Keratinocyte (primary cell): ENCODE results near the gene APCDD1. TPM values are rescaled to one million over a fixed set of nuclear protein-coding genes. Genes with fewer than 3 reads are reported as not detected.
"Not testable (repeated sequence)": the region's sequence is repeated elsewhere in the genome, so short reads cannot be mapped to it uniquely, and the experiment has no call there.

ENCODE experiments used
- DNase-seq: peaks from one replicate; pipeline ENCODE4 v3.0.0-alpha.2; 2011; ENCODE audit warnings: low read depth, missing footprints, low spot score
- FAIRE-seq: peaks from 2 replicates; lab custom pipeline; 2011; peaks lifted over from hg19 to GRCh38; lab: Jason Lieb, UNC
- H2AFZ ChIP-seq: 2 replicates; pipeline ENCODE4 v1.6.0; 2012; ENCODE audit warnings: low read length, control low read depth, inconsistent platforms; ENCODE audit not compliant: control insufficient read depth
- H3K27ac ChIP-seq: 2 replicates; pipeline ENCODE4 v1.5.1; 2011; ENCODE audit warnings: low read length; ENCODE audit not compliant: control insufficient read depth, insufficient read depth
- H3K27me3 ChIP-seq: 3 replicates; pipeline ENCODE4 v1.6.0; 2011; ENCODE audit warnings: low read length; ENCODE audit not compliant: control insufficient read depth, insufficient read depth; ENCODE audit errors: extremely low read depth
- H3K36me3 ChIP-seq, 2 experiments: 2 replicates in 1 of 2; 3 replicates in 1 of 2; pipeline ENCODE4 v1.5.1; 2011; ENCODE audit warnings: low read length in 2 of 2, mild to moderate bottlenecking in 1 of 2; ENCODE audit not compliant: control insufficient read depth in 2 of 2, insufficient read depth in 2 of 2; ENCODE audit errors: extremely low read depth in 1 of 2
- H3K4me1 ChIP-seq: 3 replicates; pipeline ENCODE4 v1.5.1; 2011; ENCODE audit warnings: low read length; ENCODE audit not compliant: control insufficient read depth, insufficient read depth; ENCODE audit errors: extremely low read depth
- H3K4me2 ChIP-seq: 3 replicates; pipeline ENCODE4 v1.6.0; 2011; ENCODE audit warnings: low read depth, low read length; ENCODE audit not compliant: control insufficient read depth, insufficient read depth; ENCODE audit errors: extremely low read depth
- H3K4me3 ChIP-seq, 3 experiments: fragments of 200-600 bp in 1 of 3; sonication (generic) in 1 of 3; 2 replicates in 2 of 3; 3 replicates in 1 of 3; pipeline ENCODE4 v1.5.1; 2011 to 2016; ENCODE audit warnings: low read length in 3 of 3, mild to moderate bottlenecking in 3 of 3, control low read depth in 2 of 3, inconsistent platforms in 1 of 3, low read depth in 1 of 3, mixed read lengths in 1 of 3, mixed run types in 1 of 3, moderate library complexity in 1 of 3; ENCODE audit not compliant: control insufficient read depth in 2 of 3, insufficient read depth in 2 of 3; ENCODE audit errors: extremely low read depth in 1 of 3
- H3K79me2 ChIP-seq: 2 replicates; pipeline ENCODE4 v1.6.0; 2012; ENCODE audit warnings: low read length; ENCODE audit not compliant: control insufficient read depth, insufficient read depth
- H3K9ac ChIP-seq: 3 replicates; pipeline ENCODE4 v1.6.0; 2011; ENCODE audit warnings: low read length; ENCODE audit not compliant: control insufficient read depth, insufficient read depth; ENCODE audit errors: extremely low read depth
- H3K9me1 ChIP-seq: 3 replicates; pipeline ENCODE4 v1.6.0; 2011; ENCODE audit warnings: low read length; ENCODE audit not compliant: control insufficient read depth, insufficient read depth; ENCODE audit errors: extremely low read depth
- H3K9me3 ChIP-seq: 2 replicates; pipeline ENCODE4 v1.5.1; 2012; ENCODE audit warnings: low read depth, low read length; ENCODE audit not compliant: control insufficient read depth
- H4K20me1 ChIP-seq: 3 replicates; pipeline ENCODE4 v1.6.0; 2011; ENCODE audit warnings: low read length; ENCODE audit not compliant: control insufficient read depth, insufficient read depth; ENCODE audit errors: extremely low read depth
- CTCF ChIP-seq, 3 experiments: IDR thresholded peaks in 1 of 3; conservative IDR thresholded peaks in 1 of 3; optimal IDR thresholded peaks in 1 of 3; 2 replicates in 2 of 3; 3 replicates in 1 of 3; pipeline versions ENCODE3 to v1.5.1; 2011; ENCODE audit warnings: low read length in 3 of 3, mild to moderate bottlenecking in 3 of 3, moderate library complexity in 2 of 3, control low read depth in 1 of 3, inconsistent platforms in 1 of 3; ENCODE audit not compliant: insufficient read depth in 2 of 3; ENCODE audit errors: extremely low read depth in 1 of 3
- EZH2 ChIP-seq: IDR thresholded peaks from one replicate; pipeline ENCODE4 v1.6.1; 2012; ENCODE audit warnings: inconsistent platforms, mild to moderate bottlenecking, low read length, moderate library complexity
- dilution Hi-C: fragments of 300-500 bp; cut with MboI; formaldehyde crosslinking; loops from one replicate; pipeline ENCODE4 v1.7.0; 2020; ENCODE audit warnings: low sequenced_read_pairs; ENCODE audit not compliant: extremely low pct_ligation_motif_present
- polyA plus RNA-seq, 5 experiments: library from polyadenylated mRNA; depleted of rRNA in 3 of 5; stranded (reverse) in 3 of 5; stranded (forward) in 1 of 5; unstranded in 1 of 5; fragments of >200 nt; gene quantifications; 1 replicate in 1 of 5; 2 replicates in 3 of 5; 3 replicates in 1 of 5; pipeline versions ENCODE4 v1.2.1 to v1.2.3, GENCODE V29; 2011 to 2012; ENCODE audit warnings: missing spikeins in 2 of 5, low read depth in 1 of 5, low replicate concordance in 1 of 5

Gene APCDD1
- polyA plus RNA-seq, 1 donor (not counting 4 experiments of a cell fraction or from before 2014, with no cell fraction given): 8.5 TPM

DNA sequence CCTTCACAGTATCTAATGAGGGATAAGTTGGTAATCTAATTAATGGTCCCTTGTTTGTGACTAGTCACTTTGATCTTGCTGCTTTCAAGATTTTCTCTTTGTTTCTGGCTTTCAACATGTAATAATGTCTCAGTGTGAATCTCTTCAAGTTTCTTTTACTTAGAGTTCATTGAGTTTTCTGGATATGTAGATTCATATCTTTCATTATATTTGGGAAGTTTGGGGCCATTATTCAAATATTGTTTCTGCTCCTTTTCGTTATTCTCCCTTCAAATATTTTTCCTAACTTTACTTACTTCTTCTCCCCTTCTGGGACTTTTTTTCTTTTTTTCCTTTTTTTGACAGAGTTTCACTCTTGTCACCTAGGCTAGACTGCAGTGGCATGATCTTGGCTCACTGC, 50.3 kb downstream of the APCDD1 start:
- no peaks in the 10 kb centered on the region for H3K36me3 ChIP-seq
- H3K79me2 ChIP-seq: no peaks in the 10 kb centered on the region
- dilution Hi-C loops: no loop called here
- FAIRE-seq (no peak), DNase-seq (no peak)
- no peaks in the 10 kb centered on the region for H3K9me1 ChIP-seq
- no peaks in the 10 kb centered on the region for H4K20me1 ChIP-seq
- H3K4me2 ChIP-seq: no peak overlapping the region
- TF ChIP-seq EZH2 (no peak), CTCF (optimal IDR thresholded peaks at IDR 0.05 in 1 of 3, IDR thresholded peaks at IDR 0.05 in 1 of 3, conservative IDR thresholded peaks at IDR 0.05 in 1 of 3; ENCODE audit: extremely low read depth in 1 of 3, insufficient read depth in 2 of 3, low read length in 3 of 3) (no peak)
- no peak overlapping the region for H3K27ac ChIP-seq
- H3K4me1 ChIP-seq: no peaks in the 10 kb centered on the region
- H2AFZ ChIP-seq: no peak overlapping the region
- H3K4me3 ChIP-seq: no peak overlapping the region
- H3K9me3 ChIP-seq: no peaks in the 10 kb centered on the region
- H3K9ac ChIP-seq: no peak overlapping the region
- no peaks in the 10 kb centered on the region for H3K27me3 ChIP-seq

DNA sequence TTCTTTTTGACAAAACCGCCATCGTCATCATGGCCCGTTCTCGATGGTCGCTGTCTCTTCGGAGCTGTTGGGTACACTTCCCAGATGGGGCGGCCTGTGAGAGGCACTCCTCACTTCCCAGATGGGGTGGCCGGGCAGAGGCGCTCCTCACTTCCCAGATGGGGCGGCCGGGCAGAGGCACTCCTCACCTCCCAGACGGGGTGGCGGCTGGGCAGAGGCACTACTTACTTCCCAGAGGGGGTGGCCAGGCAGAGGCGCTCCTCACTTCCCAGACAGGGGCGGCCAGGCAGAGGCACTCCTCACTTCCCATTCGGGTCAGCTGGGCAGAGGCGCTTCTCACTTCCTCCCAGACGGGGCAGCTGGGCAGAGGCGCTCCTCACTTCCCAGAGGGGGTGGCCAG, 51.5 kb downstream of the APCDD1 start:
- H3K4me1 ChIP-seq, dilution Hi-C loops, H3K9me1 ChIP-seq, H3K9me3 ChIP-seq, H3K4me3 ChIP-seq, FAIRE-seq, H3K79me2 ChIP-seq, H3K4me2 ChIP-seq, H3K9ac ChIP-seq, H2AFZ ChIP-seq, H3K36me3 ChIP-seq, H3K27me3 ChIP-seq, H4K20me1 ChIP-seq, H3K27ac ChIP-seq, DNase-seq: not testable (repeated sequence)

DNA sequence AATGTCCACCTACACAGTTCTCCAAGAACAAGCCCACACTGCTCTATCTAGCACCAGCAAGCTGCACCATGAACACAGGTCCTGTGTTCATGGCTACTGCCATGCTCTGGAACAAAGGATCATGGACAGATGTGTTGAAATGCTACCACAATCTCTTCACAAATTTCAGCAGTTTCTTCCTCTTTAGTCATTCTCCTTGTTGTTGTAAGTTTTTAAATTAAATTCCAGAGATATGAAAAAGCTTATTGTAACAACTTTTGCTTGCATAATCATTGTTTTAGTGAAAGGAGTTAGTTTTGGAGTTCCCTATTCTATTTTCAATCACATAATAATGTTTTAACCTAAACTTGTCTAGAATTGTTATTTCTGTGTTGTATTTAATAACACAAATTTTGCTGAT, 54.2 kb downstream of the APCDD1 start:
- H4K20me1 ChIP-seq: no peaks in the 10 kb centered on the region
- no peaks in the 10 kb centered on the region for H3K27me3 ChIP-seq
- TF ChIP-seq CTCF (optimal IDR thresholded peaks at IDR 0.05 in 1 of 3, IDR thresholded peaks at IDR 0.05 in 1 of 3, conservative IDR thresholded peaks at IDR 0.05 in 1 of 3; ENCODE audit: extremely low read depth in 1 of 3, insufficient read depth in 2 of 3, low read length in 3 of 3) (no peak), EZH2 (no peak)
- H3K36me3 ChIP-seq: no peaks in the 10 kb centered on the region
- no peak overlapping the region for H2AFZ ChIP-seq
- no peak overlapping the region for H3K27ac ChIP-seq
- dilution Hi-C loops: no loop called here
- H3K9ac ChIP-seq: no peak overlapping the region
- no peaks in the 10 kb centered on the region for H3K79me2 ChIP-seq
- DNase-seq (no peak), FAIRE-seq (no peak)
- no peaks in the 10 kb centered on the region for H3K9me3 ChIP-seq
- H3K4me2 ChIP-seq: no peak overlapping the region
- no peaks in the 10 kb centered on the region for H3K4me1 ChIP-seq
- H3K9me1 ChIP-seq: no peaks in the 10 kb centered on the region
- H3K4me3 ChIP-seq: no peak overlapping the region
